Liver (tissue), 9 donors: ENCODE results near the gene ARMH3. TPM values are rescaled to one million over a fixed set of nuclear protein-coding genes. Genes with fewer than 3 reads are reported as not detected.

Experiments used
- DNase-seq: peaks from one replicate; pipeline ENCODE4 v3.0.0-alpha.2; 2017; ENCODE audit warnings: low spot score
- H3K27ac ChIP-seq, 2 donors: one replicate each; pipeline ENCODE4 v1.7.0; 2013; ENCODE audit warnings: inconsistent platforms in 2 of 2, low read length in 2 of 2, control low read depth in 1 of 2, low read depth in 1 of 2, mild to moderate bottlenecking in 1 of 2
- H3K27me3 ChIP-seq, 4 donors: one replicate each; pipeline versions ENCODE4 v1.6.1 to v1.7.0; 2013; ENCODE audit warnings: low read length in 3 of 4, inconsistent platforms in 1 of 4, mild to moderate bottlenecking in 1 of 4, moderate library complexity in 1 of 4; ENCODE audit not compliant: control insufficient read depth in 4 of 4, insufficient read depth in 4 of 4
- H3K36me3 ChIP-seq, 4 donors: one replicate each; pipeline versions ENCODE4 v1.6.1 to v1.7.0; 2013; ENCODE audit warnings: low read length in 3 of 4, mild to moderate bottlenecking in 3 of 4, low read depth in 1 of 4, moderate library complexity in 1 of 4; ENCODE audit not compliant: control insufficient read depth in 4 of 4, insufficient read depth in 3 of 4
- H3K4me1 ChIP-seq, 4 donors: one replicate each; pipeline versions ENCODE4 v1.6.1 to v1.7.0; 2013; ENCODE audit warnings: low read length in 3 of 4, mild to moderate bottlenecking in 3 of 4, moderate library complexity in 1 of 4; ENCODE audit not compliant: control insufficient read depth in 4 of 4, insufficient read depth in 4 of 4
- H3K4me3 ChIP-seq, 3 donors: one replicate each; pipeline versions ENCODE4 v1.6.1 to v1.7.0; 2013; ENCODE audit warnings: low read length in 3 of 3, control low read depth in 1 of 3, low read depth in 1 of 3, mild to moderate bottlenecking in 1 of 3
- H3K9ac ChIP-seq, 2 donors: one replicate each; pipeline ENCODE4 v1.7.0; 2013; ENCODE audit warnings: low read length in 2 of 2, mild to moderate bottlenecking in 2 of 2, moderate library complexity in 2 of 2, control low read depth in 1 of 2, low read depth in 1 of 2
- H3K9me3 ChIP-seq, 4 donors: one replicate each; pipeline versions ENCODE4 v1.6.1 to v1.7.0; 2013; ENCODE audit warnings: low read length in 3 of 4; ENCODE audit not compliant: control insufficient read depth in 4 of 4
- ATF3 ChIP-seq: IDR thresholded peaks from 2 replicates; pipeline ENCODE4 v1.6.1; 2016; ENCODE audit warnings: antibody characterized with exemption
- CTCF ChIP-seq: fragments of 150-350 bp; IDR thresholded peaks from 2 replicates; pipeline ENCODE4 v1.5.1; 2017; ENCODE audit warnings: improper control_type of control experiment, low read depth, low read length; ENCODE audit not compliant: missing input control
- EGR1 ChIP-seq, 2 donors: IDR thresholded peaks; 2 replicates each; pipeline ENCODE4 v1.6.1; 2016 to 2018; ENCODE audit warnings: antibody characterized with exemption in 2 of 2, low read depth in 2 of 2
- FOXA1 ChIP-seq: IDR thresholded peaks from 2 replicates; pipeline ENCODE4 v1.6.1; 2016; ENCODE audit warnings: antibody characterized with exemption
- FOXA2 ChIP-seq: IDR thresholded peaks from 2 replicates; pipeline ENCODE4 v1.6.1; 2016; ENCODE audit warnings: antibody characterized with exemption
- GABPA ChIP-seq, 2 donors: IDR thresholded peaks in 1 of 2; conservative IDR thresholded peaks in 1 of 2; 2 replicates each; pipeline ENCODE4 v1.6.1; 2016; ENCODE audit warnings: antibody characterized with exemption in 2 of 2, mild to moderate bottlenecking in 1 of 2, moderate library complexity in 1 of 2
- HNF4A ChIP-seq, 2 donors: conservative IDR thresholded peaks; 2 replicates each; pipeline ENCODE4 v1.6.1; 2016; ENCODE audit warnings: antibody characterized with exemption in 2 of 2, mild to moderate bottlenecking in 2 of 2
- HNF4G ChIP-seq: IDR thresholded peaks from 2 replicates; pipeline ENCODE4 v1.6.1; 2016; ENCODE audit warnings: antibody characterized with exemption
- JUND ChIP-seq, 2 donors: IDR thresholded peaks; 2 replicates each; pipeline ENCODE4 v1.6.1; 2016; ENCODE audit warnings: antibody characterized with exemption in 2 of 2
- MAX ChIP-seq: IDR thresholded peaks from 2 replicates; pipeline ENCODE4 v1.6.1; 2016; ENCODE audit warnings: antibody characterized with exemption
- NR2F2 ChIP-seq: IDR thresholded peaks from 2 replicates; pipeline ENCODE4 v1.6.1; 2016; ENCODE audit warnings: antibody characterized with exemption
- RAD21 ChIP-seq, 2 donors: IDR thresholded peaks; 2 replicates each; pipeline ENCODE4 v1.6.1; 2016; ENCODE audit warnings: antibody characterized with exemption in 2 of 2, mild to moderate bottlenecking in 2 of 2
- REST ChIP-seq: IDR thresholded peaks from 2 replicates; pipeline ENCODE4 v1.6.1; 2016; ENCODE audit warnings: antibody characterized with exemption, mild to moderate bottlenecking
- RXRA ChIP-seq, 2 donors: IDR thresholded peaks; 2 replicates each; pipeline ENCODE4 v1.6.1; 2017 to 2018; ENCODE audit warnings: antibody characterized with exemption in 2 of 2, mild to moderate bottlenecking in 1 of 2
- SP1 ChIP-seq: IDR thresholded peaks from 2 replicates; pipeline ENCODE4 v1.6.1; 2018; ENCODE audit warnings: antibody characterized with exemption, mild to moderate bottlenecking
- TAF1 ChIP-seq: conservative IDR thresholded peaks from 2 replicates; pipeline ENCODE4 v1.6.1; 2016; ENCODE audit warnings: antibody characterized with exemption, mild to moderate bottlenecking
- YY1 ChIP-seq: IDR thresholded peaks from 2 replicates; pipeline ENCODE4 v1.6.1; 2016; ENCODE audit warnings: antibody characterized with exemption, mild to moderate bottlenecking
- ZBTB33 ChIP-seq: IDR thresholded peaks from 2 replicates; pipeline ENCODE4 v1.6.1; 2016; ENCODE audit warnings: antibody characterized with exemption
- WGBS: extraction: QIAGEN DNeasy Blood & Tissue Kit; methylation state at CpG from one replicate; pipeline ENCODE4 v1.1.7; 2013; 5-methylcytosine and 5-hydroxymethylcytosine counted together
- polyA plus RNA-seq, 2 donors: library from polyadenylated mRNA; stranded (reverse) in 1 of 2; unstranded in 1 of 2; fragments of 200-250 nt in 1 of 2; fragments of >200 nt in 1 of 2; fragmentation: Nextera tagmentation in 1 of 2; extraction: Ambion mirVana in 1 of 2; gene quantifications; one replicate each; pipeline versions ENCODE4 v1.2.1 to v1.2.3, GENCODE V29; 2013 to 2015
- total RNA-seq, 2 donors: library from RNA; depleted of rRNA; stranded (reverse); fragments of >200 nt; gene quantifications; one replicate each; pipeline ENCODE4 v1.2.3, GENCODE V29; 2014
- donor health status: healthy.
- donor health status: healthy.
- donor health status: healthy.
- donor health status: healthy.
- donor health status: healthy.

ARMH3 gene
- total and polyA plus RNA-seq, 4 donors, result 5.3 to 14.9 (median 9.2) TPM

GRCh38 chr10:102096449-102096848, 40.5 kb upstream of the ARMH3 start:
- Histone ChIP-seq H3K4me3 (no peak overlapping the region), H3K27me3 (no peaks in the 10 kb centered on the region), H3K9me3 (no peaks in the 10 kb centered on the region), H3K9ac (no peak overlapping the region), H3K36me3 (no peaks in the 10 kb centered on the region), H3K4me1 (no peaks in the 10 kb centered on the region), H3K27ac (no peak overlapping the region)
- no peak for DNase-seq
- no peak for TF ChIP-seq FOXA1
- no peak for TF ChIP-seq CTCF
- no peak for TF ChIP-seq ATF3
- TF ChIP-seq MAX, result no peak
- TF ChIP-seq FOXA2, result no peak
- TF ChIP-seq EGR1 (IDR thresholded peaks at IDR 0.05; ENCODE audit: low read depth in 2 of 2), result no peak
- TF ChIP-seq HNF4A (conservative IDR thresholded peaks at IDR 0.05), result no peak
- no peak for TF ChIP-seq HNF4G
- no peak for TF ChIP-seq ZBTB33
- no peak for TF ChIP-seq SP1
- no peak for TF ChIP-seq NR2F2
- TF ChIP-seq GABPA (IDR thresholded peaks at IDR 0.05 in 1 of 2, conservative IDR thresholded peaks at IDR 0.05 in 1 of 2), result no peak
- TF ChIP-seq RXRA (IDR thresholded peaks at IDR 0.05), result no peak
- TF ChIP-seq TAF1, result no peak
- WGBS, result 95% methylated on average over 7 of the region's 7 CpGs

GRCh38 chr10:102090772-102091171, 34.8 kb upstream of the ARMH3 start:
- no peaks in the 10 kb centered on the region for H3K27me3 ChIP-seq
- H3K27ac ChIP-seq, result no peak overlapping the region
- DNase-seq, result no peak
- TF ChIP-seq FOXA2 (no peak), TAF1 (no peak), JUND (IDR thresholded peaks at IDR 0.05) (no peak), SP1 (no peak), CTCF (no peak), NR2F2 (no peak), ATF3 (no peak), ZBTB33 (no peak), REST (no peak), HNF4G (no peak), RXRA (IDR thresholded peaks at IDR 0.05) (no peak), EGR1 (IDR thresholded peaks at IDR 0.05; ENCODE audit: low read depth in 2 of 2) (no peak), RAD21 (IDR thresholded peaks at IDR 0.05) (no peak), YY1 (no peak), MAX (no peak), FOXA1 (no peak), GABPA (IDR thresholded peaks at IDR 0.05 in 1 of 2, conservative IDR thresholded peaks at IDR 0.05 in 1 of 2) (no peak), HNF4A (conservative IDR thresholded peaks at IDR 0.05) (no peak)
- no peak overlapping the region for H3K9ac ChIP-seq
- H3K9me3 ChIP-seq, result no peaks in the 10 kb centered on the region
- H3K36me3 ChIP-seq, result no peaks in the 10 kb centered on the region
- no peaks in the 10 kb centered on the region for H3K4me1 ChIP-seq
- 72% methylated on average over 2 of the region's 2 CpGs for WGBS
- no peak overlapping the region for H3K4me3 ChIP-seq
